ENCODE measurements around the gene PDE7B. TPM values are rescaled to one million over a fixed set of nuclear protein-coding genes. Genes with fewer than 3 reads are reported as not detected.

PDE7B gene
- total RNA-seq, 6 experiments from 2014 or later = 1.2 to 5.8 (median 4.5) TPM

DNA sequence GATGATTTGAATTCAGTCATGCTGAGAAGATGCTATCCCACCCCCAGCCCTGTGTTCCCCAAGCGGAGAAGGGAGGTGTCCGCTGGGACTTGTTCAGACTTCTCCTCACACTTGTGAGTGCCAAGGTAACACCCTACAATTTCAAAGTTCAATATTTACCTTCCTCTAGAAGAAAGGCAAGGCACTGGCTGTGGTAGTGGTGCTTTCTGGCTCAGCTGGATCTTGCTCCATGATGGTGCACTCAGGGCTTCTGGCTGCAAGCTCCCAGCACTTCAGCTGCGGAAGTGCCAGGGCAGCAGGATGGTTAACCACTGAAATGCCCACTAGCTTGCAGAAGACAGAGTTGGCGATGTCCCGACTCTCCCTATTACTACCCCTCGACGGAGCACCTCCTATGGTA lies 263.2 kb downstream of the PDE7B start:
- Mint-ChIP-seq H3K36me3 (ENCODE audit: low read depth) (peaks cover under 1% of the 10 kb centered on the region; the same call in 1 of the 2 replicates), H3K4me1 (ENCODE audit: low read depth) (peaks cover 43% of the 10 kb centered on the region), H3K27me3 (ENCODE audit: insufficient read depth) (no peaks in the 10 kb centered on the region; the same call in 1 of the 2 replicates), H3K27ac (peak overlapping the region; percentile 19; the same call in 1 of the 2 replicates), H3K9me3 (no peaks in the 10 kb centered on the region), H3K4me3 (no peak overlapping the region)
- TF ChIP-seq, protein P1, sequence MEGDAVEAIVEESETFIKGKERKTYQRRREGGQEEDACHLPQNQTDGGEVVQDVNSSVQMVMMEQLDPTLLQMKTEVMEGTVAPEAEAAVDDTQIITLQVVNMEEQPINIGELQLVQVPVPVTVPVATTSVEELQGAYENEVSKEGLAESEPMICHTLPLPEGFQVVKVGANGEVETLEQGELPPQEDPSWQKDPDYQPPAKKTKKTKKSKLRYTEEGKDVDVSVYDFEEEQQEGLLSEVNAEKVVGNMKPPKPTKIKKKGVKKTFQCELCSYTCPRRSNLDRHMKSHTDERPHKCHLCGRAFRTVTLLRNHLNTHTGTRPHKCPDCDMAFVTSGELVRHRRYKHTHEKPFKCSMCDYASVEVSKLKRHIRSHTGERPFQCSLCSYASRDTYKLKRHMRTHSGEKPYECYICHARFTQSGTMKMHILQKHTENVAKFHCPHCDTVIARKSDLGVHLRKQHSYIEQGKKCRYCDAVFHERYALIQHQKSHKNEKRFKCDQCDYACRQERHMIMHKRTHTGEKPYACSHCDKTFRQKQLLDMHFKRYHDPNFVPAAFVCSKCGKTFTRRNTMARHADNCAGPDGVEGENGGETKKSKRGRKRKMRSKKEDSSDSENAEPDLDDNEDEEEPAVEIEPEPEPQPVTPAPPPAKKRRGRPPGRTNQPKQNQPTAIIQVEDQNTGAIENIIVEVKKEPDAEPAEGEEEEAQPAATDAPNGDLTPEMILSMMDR (IDR thresholded peaks at IDR 0.05) = no peak
- DNase-seq = no peak

DNA sequence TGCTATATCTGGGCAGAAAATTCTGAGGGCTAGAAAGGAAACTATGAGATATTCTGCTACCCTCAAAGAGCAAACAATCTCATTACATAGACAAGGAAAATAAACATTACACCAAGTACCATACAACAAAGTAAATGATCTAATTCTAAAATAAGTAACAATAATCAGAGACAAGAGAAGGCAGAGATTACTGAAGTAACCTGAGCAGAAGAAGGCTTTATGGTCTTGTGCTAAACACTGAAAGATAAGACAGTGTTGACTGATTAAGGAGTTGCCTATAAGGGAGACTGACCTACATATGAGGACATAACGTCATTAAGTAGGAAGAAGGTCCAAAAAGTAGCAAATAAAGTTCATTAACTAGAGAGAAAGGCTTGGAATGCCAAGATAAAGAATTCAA lies 264.4 kb downstream of the PDE7B start:
- no peak overlapping the region for H3K27ac Mint-ChIP-seq
- TF ChIP-seq, protein P1 (IDR thresholded peaks at IDR 0.05) = no peak
- H3K4me1 Mint-ChIP-seq (ENCODE audit: low read depth) = peaks cover 43% of the 10 kb centered on the region
- H3K9me3 Mint-ChIP-seq = no peaks in the 10 kb centered on the region
- H3K36me3 Mint-ChIP-seq (ENCODE audit: low read depth) = no peaks in the 10 kb centered on the region; the same call in 1 of the 2 replicates
- DNase-seq = no peak
- H3K4me3 Mint-ChIP-seq = no peak overlapping the region
- no peaks in the 10 kb centered on the region; the same call in 1 of the 2 replicates for H3K27me3 Mint-ChIP-seq (ENCODE audit: insufficient read depth)

DNA sequence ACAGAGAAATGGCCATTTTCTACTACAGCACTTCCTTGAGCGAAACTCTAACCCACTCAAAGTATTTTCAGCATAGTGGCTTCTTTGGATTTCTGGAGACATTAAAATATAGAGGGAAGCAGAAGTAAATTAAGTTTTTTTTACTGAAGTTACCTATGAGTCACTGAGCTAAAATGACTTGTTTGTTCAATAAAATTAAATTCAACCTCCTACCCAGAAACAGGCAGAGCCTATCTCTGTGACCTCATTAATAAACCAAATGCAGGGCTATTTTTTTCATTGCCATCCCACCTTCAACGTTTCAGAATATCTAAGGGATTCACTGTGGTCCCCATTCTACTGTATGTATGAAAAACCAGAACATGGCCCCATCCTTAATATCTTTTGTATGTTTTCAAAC lies 265.6 kb downstream of the PDE7B start:
- Mint-ChIP-seq H3K4me3 (no peak overlapping the region), H3K27ac (peak overlapping the region; percentile 47; the same call in 1 of the 2 replicates), H3K9me3 (no peaks in the 10 kb centered on the region), H3K4me1 (ENCODE audit: low read depth) (peaks cover 43% of the 10 kb centered on the region), H3K36me3 (ENCODE audit: low read depth) (peaks cover 7% of the 10 kb centered on the region; the same call in 1 of the 2 replicates), H3K27me3 (ENCODE audit: insufficient read depth) (no peaks in the 10 kb centered on the region; the same call in 1 of the 2 replicates)
- DNase-seq = peak; percentile 8
- TF ChIP-seq, protein P1 (IDR thresholded peaks at IDR 0.05) = no peak

DNA sequence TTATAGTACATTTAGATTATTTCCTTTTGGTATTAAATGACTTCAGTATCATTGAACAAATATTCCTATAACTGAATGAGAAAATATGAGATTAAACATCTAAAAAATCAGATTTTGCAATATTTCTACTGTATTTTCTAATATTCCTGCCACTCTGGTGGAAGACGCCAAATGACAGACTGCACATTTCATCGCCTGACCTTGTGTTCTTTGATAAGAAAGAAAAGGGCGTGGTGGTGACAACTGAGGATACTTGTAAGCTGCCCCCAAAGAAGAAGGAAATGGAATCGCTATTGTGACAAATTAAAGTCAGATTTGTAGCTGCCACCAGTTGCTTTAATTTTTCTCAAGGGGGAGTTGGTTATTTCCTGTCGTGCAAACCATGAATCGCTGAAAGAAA lies 267.3 kb downstream of the PDE7B start:
- no peaks in the 10 kb centered on the region; the same call in 1 of the 2 replicates for H3K27me3 Mint-ChIP-seq (ENCODE audit: insufficient read depth)
- TF ChIP-seq, protein P1 (IDR thresholded peaks at IDR 0.05) = no peak
- no peak overlapping the region for H3K4me3 Mint-ChIP-seq
- peaks cover 47% of the 10 kb centered on the region for H3K4me1 Mint-ChIP-seq (ENCODE audit: low read depth)
- DNase-seq = no peak
- H3K9me3 Mint-ChIP-seq = no peaks in the 10 kb centered on the region
- H3K27ac Mint-ChIP-seq = no peak overlapping the region
- peaks cover 7% of the 10 kb centered on the region; the same call in 1 of the 2 replicates for H3K36me3 Mint-ChIP-seq (ENCODE audit: low read depth)

DNA sequence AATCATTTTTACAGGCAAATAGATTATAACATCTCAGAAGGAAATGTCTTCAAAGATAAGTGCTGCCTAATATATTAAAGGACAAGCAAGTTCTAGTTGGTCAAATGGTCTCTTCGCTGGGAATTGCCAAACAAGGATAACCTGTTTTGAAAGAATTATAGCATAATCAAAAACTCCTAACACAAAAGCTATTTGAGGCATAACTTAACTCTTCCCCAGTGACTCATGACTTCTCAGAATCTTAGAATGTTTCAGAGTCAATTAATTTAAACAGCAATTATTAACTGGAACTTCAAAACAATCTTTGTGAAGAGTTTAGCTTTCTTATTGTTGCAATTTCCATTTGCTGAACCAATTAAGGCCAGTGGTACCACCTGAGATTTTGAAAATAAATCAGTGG lies 272.0 kb downstream of the PDE7B start:
- peaks cover 7% of the 10 kb centered on the region; the same call in 1 of the 2 replicates for H3K36me3 Mint-ChIP-seq (ENCODE audit: low read depth)
- peak overlapping the region; percentile 4; the same call in 1 of the 2 replicates for H3K27ac Mint-ChIP-seq
- peaks cover 10% of the 10 kb centered on the region for H3K4me1 Mint-ChIP-seq (ENCODE audit: low read depth)
- H3K4me3 Mint-ChIP-seq = no peak overlapping the region
- TF ChIP-seq, protein P1 (IDR thresholded peaks at IDR 0.05) = no peak
- DNase-seq = peak; percentile 41
- peaks cover 4% of the 10 kb centered on the region for H3K27me3 Mint-ChIP-seq (ENCODE audit: insufficient read depth)
- no peaks in the 10 kb centered on the region for H3K9me3 Mint-ChIP-seq

All from HFFc6 (cell line).